Smooth muscle cell (in vitro differentiated cells): ENCODE results near the gene LPXN. TPM values are rescaled to one million over a fixed set of nuclear protein-coding genes. Genes with fewer than 3 reads are reported as not detected.

Experiments used
- DNase-seq: peaks from one replicate; lab custom pipeline; 2025; ENCODE audit not compliant: unreplicated experiment; lab: John Stamatoyannopoulos, UW
- H2AFZ ChIP-seq: fragments of 200-600 bp; sonication (generic); 2 replicates; pipeline ENCODE4 v1.6.0; 2016; ENCODE audit warnings: antibody characterized with exemption, low read depth, mild to moderate bottlenecking
- H3F3A ChIP-seq: fragments of 200-600 bp; sonication (generic); 2 replicates; pipeline ENCODE4 v1.6.0; 2017; ENCODE audit warnings: antibody characterized with exemption, low read depth
- H3K27ac ChIP-seq: fragments of 200-600 bp; sonication (generic); 2 replicates; pipeline ENCODE4 v1.5.1; 2016; ENCODE audit warnings: low read depth, mild to moderate bottlenecking
- H3K27me3 ChIP-seq: fragments of 200-600 bp; sonication (generic); 2 replicates; pipeline ENCODE4 v1.6.1; 2016; ENCODE audit warnings: low read depth, mild to moderate bottlenecking
- H3K36me3 ChIP-seq: fragments of 200-600 bp; sonication (generic); 2 replicates; pipeline ENCODE4 v1.5.1; 2016; ENCODE audit warnings: low read depth
- H3K4me1 ChIP-seq: fragments of 200-600 bp; sonication (generic); 2 replicates; pipeline ENCODE4 v1.5.1; 2016; ENCODE audit warnings: low read depth
- H3K4me2 ChIP-seq: fragments of 200-600 bp; sonication (generic); 2 replicates; pipeline ENCODE4 v1.6.0; 2016; ENCODE audit warnings: mild to moderate bottlenecking
- H3K4me3 ChIP-seq: fragments of 200-600 bp; sonication (generic); 2 replicates; pipeline ENCODE4 v1.5.1; 2016; ENCODE audit warnings: mild to moderate bottlenecking
- H3K79me2 ChIP-seq: fragments of 200-600 bp; sonication (generic); 2 replicates; pipeline ENCODE4 v1.6.0; 2016; ENCODE audit warnings: low read depth, mild to moderate bottlenecking
- H3K9ac ChIP-seq: fragments of 200-600 bp; sonication (generic); 2 replicates; pipeline ENCODE4 v1.6.0; 2016; ENCODE audit warnings: low read depth
- H3K9me3 ChIP-seq: fragments of 200-600 bp; sonication (generic); replicated peaks from 2 replicates; pipeline ENCODE4 v1.5.1; 2016; ENCODE audit warnings: low read depth
- H4K20me1 ChIP-seq: fragments of 200-600 bp; sonication (generic); 2 replicates; pipeline ENCODE4 v1.6.0; 2016; ENCODE audit warnings: low read depth
- CTCF ChIP-seq: fragments of 200-600 bp; sonication (generic); IDR thresholded peaks from 2 replicates; pipeline ENCODE4 v1.5.1; 2017; ENCODE audit warnings: borderline replicate concordance, mild to moderate bottlenecking, antibody characterized with exemption; ENCODE audit not compliant: insufficient read depth, poor library complexity, severe bottlenecking
- WGBS: methylation state at CpG from one replicate; pipeline ENCODE4 v1.1.7; 2016; ENCODE audit warnings: low lambda C conversion rate; 5-methylcytosine and 5-hydroxymethylcytosine counted together
- polyA plus RNA-seq: library from polyadenylated mRNA; unstranded; fragments of >200 nt; fragmentation: Nextera tagmentation; extraction: Ambion mirVana; gene quantifications from 2 replicates; pipeline ENCODE4 v1.2.1, GENCODE V29; 2016
- total RNA-seq: library from RNA; depleted of rRNA; stranded (reverse); fragments of >200 nt; gene quantifications from 2 replicates; pipeline ENCODE4 v1.2.3, GENCODE V29; 2014

Gene LPXN
- total and polyA plus RNA-seq, 2 experiments from 2014 or later, result 1.9 to 2.7 TPM

- no peak overlapping the region for H3K9ac ChIP-seq
- H3K4me2 ChIP-seq, result no peak overlapping the region
- H4K20me1 ChIP-seq, result no peaks in the 10 kb centered on the region
- H3K4me1 ChIP-seq, result no peaks in the 10 kb centered on the region
- no peaks in the 10 kb centered on the region for H3K27me3 ChIP-seq
- H3K27ac ChIP-seq, result no peak overlapping the region
- H3F3A ChIP-seq, result no peaks in the 10 kb centered on the region
- H3K9me3 ChIP-seq, result no peaks in the 10 kb centered on the region
- no peak overlapping the region for H3K4me3 ChIP-seq
- DNase-seq, result no peak
- H2AFZ ChIP-seq, result no peak overlapping the region
- WGBS, result 89% methylated on average over 2 of the region's 2 CpGs
- TF ChIP-seq CTCF, result no peak
- H3K36me3 ChIP-seq, result no peaks in the 10 kb centered on the region
- H3K79me2 ChIP-seq, result no peaks in the 10 kb centered on the region
Measured at GRCh38 chr11:58495906-58496305, 79.8 kb downstream of the LPXN start.

GRCh38 chr11:58494101-58494500, 81.6 kb downstream of the LPXN start:
- H3F3A ChIP-seq, result no peaks in the 10 kb centered on the region
- TF ChIP-seq CTCF, result no peak
- H3K9me3 ChIP-seq, result no peaks in the 10 kb centered on the region
- H4K20me1 ChIP-seq, result no peaks in the 10 kb centered on the region
- H3K4me1 ChIP-seq, result no peaks in the 10 kb centered on the region
- no peak overlapping the region for H3K9ac ChIP-seq
- H3K36me3 ChIP-seq, result no peaks in the 10 kb centered on the region
- H3K27me3 ChIP-seq, result no peaks in the 10 kb centered on the region
- no peak for DNase-seq
- H3K4me3 ChIP-seq, result no peak overlapping the region
- no peak overlapping the region for H3K4me2 ChIP-seq
- H3K79me2 ChIP-seq, result no peaks in the 10 kb centered on the region
- no peak overlapping the region for H2AFZ ChIP-seq
- no peak overlapping the region for H3K27ac ChIP-seq

- no peaks in the 10 kb centered on the region for H3K9me3 ChIP-seq
- no peak for DNase-seq
- no peaks in the 10 kb centered on the region for H3K4me1 ChIP-seq
- H3F3A ChIP-seq, result no peaks in the 10 kb centered on the region
- H3K4me3 ChIP-seq, result no peak overlapping the region
- no peak overlapping the region for H2AFZ ChIP-seq
- WGBS, result 93% methylated on average over 2 of the region's 2 CpGs
- no peak overlapping the region for H3K27ac ChIP-seq
- TF ChIP-seq CTCF, result no peak
- H4K20me1 ChIP-seq, result no peaks in the 10 kb centered on the region
- H3K9ac ChIP-seq, result no peak overlapping the region
- no peak overlapping the region for H3K4me2 ChIP-seq
- H3K36me3 ChIP-seq, result no peaks in the 10 kb centered on the region
- no peaks in the 10 kb centered on the region for H3K27me3 ChIP-seq
- H3K79me2 ChIP-seq, result no peaks in the 10 kb centered on the region
Measured at GRCh38 chr11:58493676-58494075, 82.0 kb downstream of the LPXN start.

- Histone ChIP-seq H3K4me3 (no peak overlapping the region), H3K9ac (no peak overlapping the region), H3F3A (no peaks in the 10 kb centered on the region), H3K4me1 (no peaks in the 10 kb centered on the region), H3K9me3 (no peaks in the 10 kb centered on the region), H3K27ac (no peak overlapping the region), H2AFZ (no peak overlapping the region), H3K27me3 (no peaks in the 10 kb centered on the region), H3K36me3 (no peaks in the 10 kb centered on the region), H4K20me1 (no peaks in the 10 kb centered on the region), H3K4me2 (no peak overlapping the region), H3K79me2 (no peaks in the 10 kb centered on the region)
- DNase-seq, result no peak
- TF ChIP-seq CTCF, result no peak
- 72% methylated on average over 2 of the region's 2 CpGs for WGBS
Measured at GRCh38 chr11:58490827-58491226, 84.8 kb downstream of the LPXN start.
